DOHH2 (cell line): ENCODE data around the gene CADPS2.

Experiments
- EZH2phosphoT487 ChIP-seq: fragments of 200-600 bp; sonication (generic); IDR thresholded peaks from 2 replicates; pipeline ENCODE4 v1.6.1; 2017; ENCODE audit warnings: borderline replicate concordance, mild to moderate bottlenecking, antibody characterized with exemption, low read length, moderate library complexity, mixed read lengths
- TF ChIP-seq, protein P1 (sequence below): fragments of 200-600 bp; sonication (generic); IDR thresholded peaks from one replicate; pipeline ENCODE4 v1.5.1; 2014; ENCODE audit warnings: antibody characterized with exemption, mild to moderate bottlenecking, low read depth, low read length; ENCODE audit not compliant: poor library complexity, severe bottlenecking

DNA sequence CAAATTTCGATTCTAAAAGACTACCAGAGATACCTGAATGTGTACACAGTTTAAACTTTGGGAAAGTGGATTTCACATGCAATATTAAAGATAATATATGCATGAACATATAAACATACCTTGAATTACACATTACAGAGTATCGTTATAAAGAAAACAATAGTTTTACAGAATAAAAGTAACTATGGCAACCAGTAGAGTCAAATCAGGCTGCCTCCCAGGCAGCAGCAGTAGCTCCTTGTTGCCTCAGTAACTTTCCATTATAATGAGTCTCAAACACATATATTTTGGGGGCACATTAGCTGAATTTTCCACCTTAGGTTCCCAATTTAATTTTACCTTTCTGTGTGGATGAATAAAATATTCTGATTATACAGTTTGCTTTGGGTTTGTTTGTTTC, 417.3 kb downstream of the CADPS2 start:
- TF ChIP-seq EZH2phosphoT487: no peak
- TF ChIP-seq, protein P1, sequence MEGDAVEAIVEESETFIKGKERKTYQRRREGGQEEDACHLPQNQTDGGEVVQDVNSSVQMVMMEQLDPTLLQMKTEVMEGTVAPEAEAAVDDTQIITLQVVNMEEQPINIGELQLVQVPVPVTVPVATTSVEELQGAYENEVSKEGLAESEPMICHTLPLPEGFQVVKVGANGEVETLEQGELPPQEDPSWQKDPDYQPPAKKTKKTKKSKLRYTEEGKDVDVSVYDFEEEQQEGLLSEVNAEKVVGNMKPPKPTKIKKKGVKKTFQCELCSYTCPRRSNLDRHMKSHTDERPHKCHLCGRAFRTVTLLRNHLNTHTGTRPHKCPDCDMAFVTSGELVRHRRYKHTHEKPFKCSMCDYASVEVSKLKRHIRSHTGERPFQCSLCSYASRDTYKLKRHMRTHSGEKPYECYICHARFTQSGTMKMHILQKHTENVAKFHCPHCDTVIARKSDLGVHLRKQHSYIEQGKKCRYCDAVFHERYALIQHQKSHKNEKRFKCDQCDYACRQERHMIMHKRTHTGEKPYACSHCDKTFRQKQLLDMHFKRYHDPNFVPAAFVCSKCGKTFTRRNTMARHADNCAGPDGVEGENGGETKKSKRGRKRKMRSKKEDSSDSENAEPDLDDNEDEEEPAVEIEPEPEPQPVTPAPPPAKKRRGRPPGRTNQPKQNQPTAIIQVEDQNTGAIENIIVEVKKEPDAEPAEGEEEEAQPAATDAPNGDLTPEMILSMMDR: no peak
